HEK293 (cell line): ENCODE measurements around the gene LACTBL1.

Source experiments
- SCRT2 ChIP-seq: fragments of 450-650 bp; formaldehyde crosslinking; IDR thresholded peaks from 2 replicates; pipeline ENCODE4 v1.5.1; 2016; ENCODE audit warnings: missing biosample characterization, missing genetic modification characterization
- SP2 ChIP-seq: fragments of 450-650 bp; formaldehyde crosslinking; IDR thresholded peaks from 2 replicates; pipeline ENCODE4 v1.5.1; 2016; ENCODE audit warnings: missing biosample characterization, missing genetic modification characterization

DNA sequence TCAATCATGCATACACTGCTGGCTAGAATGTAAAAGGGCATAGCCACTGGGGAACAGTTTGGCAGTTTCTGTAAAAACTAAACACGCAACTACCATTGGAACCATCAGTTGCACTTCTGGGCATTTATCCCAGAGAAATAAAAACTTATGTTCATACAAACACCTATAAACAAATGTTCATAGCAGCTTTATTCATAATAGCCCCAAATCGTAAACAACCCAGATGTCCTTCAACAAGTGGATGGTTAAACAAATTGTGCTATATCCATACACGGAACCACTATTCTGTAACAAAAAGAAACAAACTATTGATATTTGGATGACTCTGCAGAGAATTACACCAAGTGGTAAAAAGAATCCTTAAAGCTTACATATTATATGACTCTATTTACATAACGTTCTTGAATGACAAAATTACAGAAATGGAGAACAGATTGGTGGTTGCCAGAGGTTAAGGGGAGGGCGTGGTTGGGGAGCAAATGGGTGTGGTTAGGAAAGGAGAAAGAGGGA is 22.8 kb downstream of the LACTBL1 start:
- TF ChIP-seq SCRT2 (tag by site-specific recombination): peak; percentile 72
- TF ChIP-seq SP2: no peak
